GM12801 (cell line): ENCODE measurements around the gene GNG3.

Source experiments
- CTCF ChIP-seq: IDR thresholded peaks from one replicate; pipeline ENCODE4 v1.5.1; 2011; ENCODE audit warnings: control low read depth; ENCODE audit not compliant: insufficient read length; ENCODE audit errors: extremely low read depth

Gene GNG3

GRCh38 chr11:62716206-62716605 lies 8.7 kb downstream of the GNG3 start:
- no peak for TF ChIP-seq CTCF

- no peak for TF ChIP-seq CTCF
These were observed 9.3 kb downstream of the GNG3 start for GRCh38 chr11:62716816-62717215.

GRCh38 chr11:62719302-62719978 lies 12.0 kb downstream of the GNG3 start:
- no peak for TF ChIP-seq CTCF

GRCh38 chr11:62721994-62722393 lies 14.5 kb downstream of the GNG3 start:
- TF ChIP-seq CTCF, result no peak

GRCh38 chr11:62724171-62724570 lies 16.7 kb downstream of the GNG3 start:
- TF ChIP-seq CTCF, result no peak

GRCh38 chr11:62725646-62726045 lies 18.2 kb downstream of the GNG3 start:
- no peak for TF ChIP-seq CTCF

- TF ChIP-seq CTCF, result no peak
These were observed 18.9 kb downstream of the GNG3 start for GRCh38 chr11:62726156-62726914.
